ENCODE results near the gene GPHN.
"Not testable (repeated sequence)": the region's sequence is repeated elsewhere in the genome, so short reads cannot be mapped to it uniquely, and the experiment has no call there.

Gene GPHN

DNA sequence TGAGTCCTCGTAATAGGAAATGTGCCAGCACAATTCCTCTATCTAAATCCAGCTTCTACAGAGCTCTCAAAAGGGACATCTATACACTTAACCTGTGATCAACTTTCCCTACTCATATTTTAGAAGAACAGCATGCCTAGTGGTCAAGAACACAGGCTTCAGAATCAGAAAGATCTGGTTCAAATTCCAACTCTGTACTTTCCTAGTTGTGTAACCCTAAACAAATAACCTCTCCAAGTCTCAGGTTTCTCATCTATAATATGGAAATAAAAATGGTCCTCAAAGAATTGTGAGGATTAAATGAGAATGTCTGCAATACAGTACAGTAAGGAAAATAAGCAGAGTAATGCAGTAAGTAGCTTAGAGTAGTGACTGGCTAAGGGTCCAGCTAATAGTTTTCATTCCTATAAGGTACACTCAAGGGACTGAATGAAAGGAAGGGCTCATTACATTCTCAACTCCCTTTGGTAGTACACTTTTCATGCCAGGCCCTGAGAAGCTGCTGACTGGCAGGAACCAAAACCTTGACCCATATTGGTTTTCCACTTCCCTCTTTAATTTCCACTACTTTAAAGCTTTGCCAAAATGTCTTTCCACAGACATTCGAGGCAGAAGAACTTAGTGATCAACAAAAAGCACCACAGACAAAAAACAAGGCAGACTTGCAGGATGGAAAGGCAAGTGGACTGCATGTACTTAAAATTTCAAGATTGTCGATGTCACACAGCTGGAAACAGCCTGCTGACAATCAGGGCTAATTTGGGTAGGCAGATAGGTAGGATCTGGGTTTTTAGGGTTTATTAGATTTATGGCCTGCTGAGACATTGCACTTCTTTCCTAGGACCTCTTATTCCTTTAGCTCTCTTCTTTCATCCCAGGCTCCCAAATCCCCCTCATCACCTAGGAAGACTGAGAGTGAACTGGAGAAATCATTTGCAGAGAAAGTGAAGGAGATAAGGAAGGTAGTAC lies 17.5 kb upstream of the GPHN start:
- Mint-ChIP-seq H3K4me3 (no peak overlapping the region), H3K9me3 (no peaks in the 10 kb centered on the region), H3K27me3 (no peaks in the 10 kb centered on the region), H3K36me3 (ENCODE audit: low read depth) (no peaks in the 10 kb centered on the region), H3K27ac (no peak overlapping the region), H3K4me1 (ENCODE audit: low read depth) (no peaks in the 10 kb centered on the region)

DNA sequence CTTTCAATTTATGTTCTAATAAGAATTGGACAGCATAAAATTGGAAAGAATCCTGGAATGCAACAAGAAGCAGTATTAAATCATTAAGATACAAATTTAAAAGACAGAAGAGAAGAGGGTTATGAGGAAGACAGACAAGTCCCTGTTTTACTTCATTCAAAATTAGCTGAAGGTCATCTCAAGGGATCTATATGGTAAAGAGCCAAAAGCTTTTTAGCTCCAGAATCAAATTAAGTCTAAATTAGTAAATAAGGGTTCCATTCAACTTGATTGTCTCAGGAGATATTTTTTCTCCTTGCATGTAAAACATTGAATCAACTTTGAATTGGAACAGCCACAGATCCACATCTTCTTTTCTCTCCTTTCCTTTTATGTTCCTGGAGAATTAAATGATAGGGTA lies 14.2 kb upstream of the GPHN start:
- Mint-ChIP-seq H3K9me3 (no peaks in the 10 kb centered on the region), H3K36me3 (ENCODE audit: low read depth) (no peaks in the 10 kb centered on the region), H3K27me3 (no peaks in the 10 kb centered on the region), H3K4me1 (ENCODE audit: low read depth) (peaks cover 17% of the 10 kb centered on the region), H3K27ac (no peak overlapping the region), H3K4me3 (no peak overlapping the region)

DNA sequence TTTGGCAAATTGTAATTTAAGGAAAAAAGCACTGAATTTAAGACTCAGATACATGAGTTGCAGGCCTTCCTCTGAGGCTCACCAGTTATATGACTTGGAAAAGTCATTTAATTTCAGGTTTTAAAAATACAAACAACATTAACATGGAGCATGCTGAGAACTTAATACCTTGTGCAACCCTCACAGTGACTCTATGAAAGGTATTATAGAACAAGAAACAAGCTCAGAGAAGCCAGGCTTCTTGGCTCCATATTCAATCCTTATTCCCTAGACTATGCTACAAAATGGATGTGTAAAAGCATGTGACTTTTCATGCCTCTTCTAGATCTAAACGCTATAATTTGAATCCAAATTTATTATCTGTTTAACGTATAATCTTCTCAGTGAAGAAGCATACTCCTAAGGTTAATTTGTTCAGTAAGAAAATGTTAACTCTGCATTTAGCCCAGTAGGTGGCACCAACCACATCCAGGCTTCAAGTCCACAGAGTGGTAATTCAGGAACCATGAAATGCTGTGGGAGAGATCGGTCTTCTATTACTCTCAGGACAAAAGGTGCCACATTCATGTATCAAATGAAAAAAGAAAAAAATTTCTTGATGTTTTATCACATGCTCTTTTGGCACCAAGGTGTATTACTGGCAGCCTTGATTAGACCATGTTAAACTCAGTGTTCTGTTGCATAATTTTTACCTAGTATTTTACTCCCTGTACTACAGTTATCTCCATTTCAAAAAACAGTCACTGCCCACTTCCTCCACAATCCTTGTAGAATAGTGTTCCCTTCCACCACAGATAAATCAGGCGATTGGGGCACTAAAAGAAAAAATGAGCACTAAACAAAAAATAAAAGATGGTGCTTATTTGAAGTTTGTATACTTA lies 12.5 kb upstream of the GPHN start:
- Mint-ChIP-seq H3K9me3 (no peaks in the 10 kb centered on the region), H3K27me3 (no peaks in the 10 kb centered on the region), H3K4me3 (no peak overlapping the region), H3K36me3 (ENCODE audit: low read depth) (no peaks in the 10 kb centered on the region), H3K4me1 (ENCODE audit: low read depth) (peaks cover 17% of the 10 kb centered on the region), H3K27ac (no peak overlapping the region)

GRCh38 chr14:66496188-66496807 lies 11.6 kb upstream of the GPHN start:
- H3K27ac Mint-ChIP-seq: no peak overlapping the region
- H3K27me3 Mint-ChIP-seq: no peaks in the 10 kb centered on the region
- H3K36me3 Mint-ChIP-seq (ENCODE audit: low read depth): no peaks in the 10 kb centered on the region
- no peaks in the 10 kb centered on the region for H3K9me3 Mint-ChIP-seq
- peaks cover 17% of the 10 kb centered on the region for H3K4me1 Mint-ChIP-seq (ENCODE audit: low read depth)
- H3K4me3 Mint-ChIP-seq: no peak overlapping the region

DNA sequence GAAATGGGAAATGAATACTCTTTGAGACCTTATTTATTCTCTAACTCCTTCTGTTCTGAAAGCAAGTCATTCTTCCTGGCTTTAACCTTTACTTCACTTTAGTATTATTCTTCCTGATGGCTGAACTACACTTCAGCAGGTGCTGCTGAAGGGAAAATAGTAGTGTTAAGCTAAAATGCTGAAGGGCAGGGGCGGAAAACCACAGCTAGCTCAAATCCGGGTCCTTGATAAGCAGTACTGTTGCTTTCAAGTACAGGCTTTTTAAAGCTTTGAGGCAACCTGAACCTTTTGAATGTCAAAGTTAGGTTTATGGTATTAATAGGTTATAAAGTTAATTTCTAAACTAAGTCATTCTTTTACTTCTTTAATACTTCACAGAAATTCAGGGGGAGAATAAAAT lies 11.0 kb upstream of the GPHN start:
- H3K4me1 Mint-ChIP-seq (ENCODE audit: low read depth): peaks cover 17% of the 10 kb centered on the region
- no peaks in the 10 kb centered on the region for H3K36me3 Mint-ChIP-seq (ENCODE audit: low read depth)
- no peaks in the 10 kb centered on the region for H3K27me3 Mint-ChIP-seq
- no peaks in the 10 kb centered on the region for H3K9me3 Mint-ChIP-seq
- no peak overlapping the region for H3K4me3 Mint-ChIP-seq
- H3K27ac Mint-ChIP-seq: no peak overlapping the region

DNA sequence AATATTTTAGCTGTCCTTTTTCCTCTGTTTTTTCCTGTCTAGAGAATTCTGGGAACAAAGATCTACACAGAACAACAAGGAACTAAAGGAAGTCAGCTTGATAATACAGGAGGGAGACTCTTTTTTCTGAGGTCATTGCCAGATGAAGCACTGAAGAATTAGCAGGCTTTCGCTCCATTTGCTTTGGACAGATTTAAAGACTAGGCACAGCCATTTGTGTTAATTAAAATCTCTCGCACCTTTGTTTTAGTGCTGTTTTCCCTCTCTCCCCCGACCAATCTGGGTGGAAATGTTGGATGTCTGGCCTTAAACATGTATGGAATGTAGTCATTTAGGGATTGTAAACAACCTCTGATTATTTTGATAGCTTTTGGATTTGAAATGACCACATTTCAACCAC lies 9.6 kb upstream of the GPHN start:
- no peaks in the 10 kb centered on the region for H3K27me3 Mint-ChIP-seq
- H3K27ac Mint-ChIP-seq: no peak overlapping the region
- peaks cover 17% of the 10 kb centered on the region for H3K4me1 Mint-ChIP-seq (ENCODE audit: low read depth)
- peaks cover 5% of the 10 kb centered on the region for H3K36me3 Mint-ChIP-seq (ENCODE audit: low read depth)
- no peaks in the 10 kb centered on the region for H3K9me3 Mint-ChIP-seq
- H3K4me3 Mint-ChIP-seq: no peak overlapping the region

DNA sequence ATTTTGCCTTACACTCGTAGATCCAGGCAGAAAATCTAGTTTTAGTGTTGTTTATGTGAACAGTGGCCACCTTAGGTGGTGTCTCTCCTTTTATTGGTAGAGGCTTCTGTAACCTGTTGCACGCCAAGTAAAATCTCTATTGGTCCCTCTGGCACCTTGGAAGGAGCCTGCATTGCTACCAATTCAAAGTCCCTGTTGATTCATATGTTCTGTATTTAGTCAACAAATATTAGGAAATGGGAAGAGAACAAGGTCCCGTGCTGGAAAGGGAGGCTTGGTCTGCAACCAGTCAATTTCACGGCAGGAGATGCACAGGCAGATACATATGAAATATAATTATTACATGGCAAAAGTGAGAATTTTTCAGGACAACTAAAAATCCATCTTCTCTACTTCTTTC lies 6.4 kb upstream of the GPHN start:
- Mint-ChIP-seq H3K9me3 (no peaks in the 10 kb centered on the region), H3K4me1 (ENCODE audit: low read depth) (peaks cover 12% of the 10 kb centered on the region), H3K27me3 (no peaks in the 10 kb centered on the region), H3K4me3 (no peak overlapping the region), H3K27ac (no peak overlapping the region), H3K36me3 (ENCODE audit: low read depth) (peaks cover 5% of the 10 kb centered on the region)

DNA sequence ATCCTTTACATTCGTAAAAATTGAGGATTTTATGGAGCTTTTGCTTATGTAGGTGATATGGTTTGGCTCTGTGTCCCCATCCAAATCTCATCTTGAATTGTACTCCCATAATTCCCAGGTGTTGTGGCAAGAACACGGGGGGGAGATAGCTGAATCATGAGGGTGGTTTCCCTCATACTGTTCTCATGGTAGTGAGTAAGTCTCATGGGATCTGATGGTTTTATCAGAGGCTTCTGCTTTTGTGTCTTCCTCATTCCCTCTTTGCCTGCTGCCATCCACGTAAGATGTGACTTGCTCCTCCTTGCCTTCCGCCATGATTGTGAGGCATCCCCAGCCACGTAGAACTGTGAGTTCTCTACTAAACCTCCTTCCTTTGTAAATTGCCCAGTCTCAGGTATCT lies 5.1 kb upstream of the GPHN start:
- H3K4me1 Mint-ChIP-seq (ENCODE audit: low read depth): peaks cover 15% of the 10 kb centered on the region
- H3K36me3 Mint-ChIP-seq (ENCODE audit: low read depth); H3K9me3 Mint-ChIP-seq; H3K27me3 Mint-ChIP-seq; H3K27ac Mint-ChIP-seq; H3K4me3 Mint-ChIP-seq: not testable (repeated sequence)

DNA sequence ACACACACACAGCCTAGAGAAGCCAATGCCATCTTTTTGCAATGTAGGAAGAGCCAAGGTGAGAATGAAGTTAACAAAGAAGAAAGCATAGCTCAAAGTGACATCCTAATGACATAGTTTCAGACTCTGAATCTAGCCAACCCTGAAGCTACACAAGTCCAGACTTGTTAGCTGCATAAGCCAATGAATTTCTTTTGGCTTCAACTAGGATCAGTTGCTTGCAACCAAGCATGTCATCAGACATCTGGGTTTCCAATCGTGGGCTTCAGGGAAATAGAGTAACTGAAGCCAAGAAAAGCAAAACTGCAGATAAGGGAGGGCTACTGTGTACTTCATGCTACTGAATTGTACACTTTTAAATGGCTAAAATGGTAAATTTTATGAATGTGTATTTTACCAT lies 4.4 kb upstream of the GPHN start:
- H3K27me3 Mint-ChIP-seq: no peaks in the 10 kb centered on the region
- H3K27ac Mint-ChIP-seq: no peak overlapping the region
- no peak overlapping the region for H3K4me3 Mint-ChIP-seq
- peaks cover 15% of the 10 kb centered on the region for H3K4me1 Mint-ChIP-seq (ENCODE audit: low read depth)
- no peaks in the 10 kb centered on the region for H3K9me3 Mint-ChIP-seq
- H3K36me3 Mint-ChIP-seq (ENCODE audit: low read depth): peaks cover 5% of the 10 kb centered on the region

DNA sequence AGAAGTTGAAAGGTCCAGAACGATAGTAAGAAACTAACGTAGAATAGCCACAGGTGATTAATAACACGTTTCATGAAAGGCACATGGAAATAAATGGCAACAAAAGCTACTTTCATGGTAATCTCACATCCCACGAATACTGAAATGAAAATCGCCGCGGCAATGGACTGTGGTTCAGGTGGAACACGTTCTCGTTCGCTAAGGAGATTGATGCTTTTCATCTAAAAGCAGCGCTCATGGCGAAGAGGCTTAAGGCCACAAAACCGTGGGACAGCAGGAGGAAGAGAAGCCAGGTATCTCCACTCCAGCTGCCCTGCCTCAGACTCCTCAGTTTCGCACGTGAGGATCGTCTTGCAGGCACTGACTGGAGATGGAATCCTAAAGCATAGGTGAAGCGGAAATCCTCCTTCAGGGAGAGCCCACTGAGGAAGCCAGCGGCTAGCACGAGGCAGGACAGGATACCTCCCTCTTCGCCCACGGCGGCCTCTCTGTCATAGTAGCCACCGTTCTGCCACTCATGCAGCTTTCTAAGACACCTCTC lies 696 bp upstream of the GPHN start:
- Mint-ChIP-seq H3K4me3 (peak overlapping the region; percentile 92), H3K27ac (peak overlapping the region; percentile 98), H3K27me3 (peaks cover 20% of the 10 kb centered on the region), H3K36me3 (ENCODE audit: low read depth) (peaks cover 5% of the 10 kb centered on the region), H3K9me3 (no peaks in the 10 kb centered on the region), H3K4me1 (ENCODE audit: low read depth) (peaks cover 33% of the 10 kb centered on the region)

DNA sequence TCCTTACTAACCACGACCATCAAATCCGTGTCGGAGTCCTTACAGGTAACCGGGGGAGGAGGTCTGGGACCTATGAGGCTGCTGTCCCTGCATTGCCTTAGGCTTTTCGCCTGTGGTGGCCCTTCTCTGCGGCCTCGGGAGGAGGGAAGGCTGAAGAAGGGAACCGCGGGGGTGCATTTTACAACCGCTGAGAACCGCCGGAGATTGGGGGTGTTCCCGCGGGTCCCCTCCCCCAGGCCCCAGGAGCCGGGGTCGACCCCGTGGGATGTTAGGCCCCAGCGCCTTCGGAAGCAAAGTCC lies 549 bp downstream of the GPHN start:
- Mint-ChIP-seq H3K9me3 (no peaks in the 10 kb centered on the region), H3K4me1 (ENCODE audit: low read depth) (peaks cover 40% of the 10 kb centered on the region), H3K4me3 (peak overlapping the region; percentile 92), H3K36me3 (ENCODE audit: low read depth) (no peaks in the 10 kb centered on the region), H3K27me3 (peaks cover 26% of the 10 kb centered on the region), H3K27ac (peak overlapping the region; percentile 98)

DNA sequence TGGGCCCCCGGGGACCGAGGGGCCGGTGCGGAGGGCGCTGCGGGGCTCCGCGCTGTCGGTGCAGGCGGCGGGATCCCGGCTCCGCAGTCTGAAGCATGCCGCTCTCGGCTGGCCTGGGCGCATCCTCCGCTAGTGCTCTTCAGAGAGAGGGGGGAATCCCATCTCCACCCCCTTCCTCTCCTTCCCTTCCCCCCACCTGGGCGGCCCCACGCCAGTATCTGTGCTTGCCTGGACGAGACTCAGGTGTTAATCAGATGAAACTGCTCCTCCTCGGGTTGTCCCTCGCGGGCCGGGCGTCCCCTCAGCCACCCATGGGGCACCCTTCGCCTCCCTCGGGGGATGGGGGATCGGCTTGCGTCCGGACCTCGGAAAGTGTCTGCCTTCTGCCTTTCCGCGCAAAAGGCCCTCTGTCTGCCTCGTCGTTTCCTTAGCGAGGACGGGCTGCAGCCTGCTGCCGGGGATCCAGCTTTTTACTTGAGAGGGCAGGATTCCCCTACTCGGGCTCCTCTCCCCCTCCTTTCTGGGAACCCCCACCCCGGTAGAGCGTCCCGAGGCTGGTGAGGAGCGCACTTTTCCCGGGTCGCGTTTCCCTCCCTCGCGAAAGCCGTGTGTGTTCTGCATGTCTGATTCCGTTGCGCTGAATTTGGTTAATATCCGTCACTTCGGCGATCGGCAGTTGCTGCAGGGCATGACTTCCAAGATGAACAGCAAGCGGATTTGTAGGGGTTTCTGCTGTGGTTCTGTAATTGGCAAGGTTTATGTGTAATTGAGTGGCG lies 1.1 kb downstream of the GPHN start:
- H3K27ac Mint-ChIP-seq: no peak overlapping the region
- H3K36me3 Mint-ChIP-seq (ENCODE audit: low read depth): no peaks in the 10 kb centered on the region
- H3K4me3 Mint-ChIP-seq: peak overlapping the region; percentile 85
- H3K4me1 Mint-ChIP-seq (ENCODE audit: low read depth): peaks cover 41% of the 10 kb centered on the region
- H3K9me3 Mint-ChIP-seq: no peaks in the 10 kb centered on the region
- H3K27me3 Mint-ChIP-seq: peaks cover 27% of the 10 kb centered on the region

GRCh38 chr14:66509874-66510273 lies 1.9 kb downstream of the GPHN start:
- H3K4me1 Mint-ChIP-seq (ENCODE audit: low read depth): peaks cover 41% of the 10 kb centered on the region

DNA sequence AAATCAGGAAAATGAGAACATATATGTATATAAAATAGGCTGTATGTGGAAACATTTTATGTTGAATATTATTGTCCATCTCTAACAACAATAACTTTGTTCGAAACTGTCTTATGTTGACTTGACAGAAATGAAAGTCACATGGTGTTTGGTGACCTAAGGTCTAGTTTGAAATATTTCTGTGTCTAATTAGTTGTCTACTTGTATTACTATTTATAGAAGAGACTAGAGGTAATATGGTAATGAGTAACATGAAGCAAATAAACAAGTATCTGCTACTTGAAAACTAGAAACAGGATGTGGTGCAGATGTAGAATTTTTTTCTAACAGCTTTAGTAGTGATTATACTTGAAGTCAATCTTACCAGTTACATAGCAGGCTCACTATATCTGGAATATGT lies 3.9 kb downstream of the GPHN start:
- Mint-ChIP-seq H3K27ac (no peak overlapping the region), H3K4me3 (no peak overlapping the region), H3K9me3 (no peaks in the 10 kb centered on the region), H3K27me3 (peaks cover 27% of the 10 kb centered on the region), H3K4me1 (ENCODE audit: low read depth) (peaks cover 32% of the 10 kb centered on the region), H3K36me3 (ENCODE audit: low read depth) (no peaks in the 10 kb centered on the region)

More at GRCh38 chr14:66509874-66510273, 1.9 kb downstream of the GPHN start:
- no peaks in the 10 kb centered on the region for H3K9me3 Mint-ChIP-seq
- no peak overlapping the region for H3K27ac Mint-ChIP-seq
- no peaks in the 10 kb centered on the region for H3K36me3 Mint-ChIP-seq (ENCODE audit: low read depth)
- H3K27me3 Mint-ChIP-seq: peaks cover 27% of the 10 kb centered on the region
- peak overlapping the region; percentile 85 for H3K4me3 Mint-ChIP-seq
